RWPE2 (cell line): ENCODE measurements around the gene APC2.

ENCODE experiments used
- ATAC-seq: fragments of 200-7000 bp; cut with Tn5 transposase; 3 replicates; pipeline ENCODE4 v1.9.1; 2021; ENCODE audit warnings: low read depth
- DNase-seq: peaks from one replicate; pipeline ENCODE4 v3.0.0-alpha.2; 2020; ENCODE audit warnings: low spot score
- H3K27ac ChIP-seq: fragments of 450-650 bp; 2 replicates; pipeline ENCODE4 v1.5.1; 2017; ENCODE audit warnings: mild to moderate bottlenecking; ENCODE audit not compliant: poor library complexity, severe bottlenecking
- H3K27me3 ChIP-seq: fragments of 250-450 bp; sonication (Bioruptor Pico); 2 replicates; pipeline ENCODE4 v1.5.1; 2021; ENCODE audit warnings: mild to moderate bottlenecking, moderate library complexity; ENCODE audit not compliant: insufficient read depth, poor library complexity, severe bottlenecking
- H3K36me3 ChIP-seq: fragments of 250-450 bp; sonication (Bioruptor Pico); 2 replicates; pipeline ENCODE4 v1.5.1; 2020; ENCODE audit warnings: low read depth, mild to moderate bottlenecking, moderate library complexity
- H3K4me1 ChIP-seq: fragments of 250-450 bp; sonication (Bioruptor Pico); 2 replicates; pipeline ENCODE4 v1.5.1; 2021; ENCODE audit warnings: mild to moderate bottlenecking, moderate library complexity; ENCODE audit not compliant: insufficient read depth, poor library complexity, severe bottlenecking
- H3K4me3 ChIP-seq: fragments of 250-450 bp; sonication (Bioruptor Pico); 2 replicates; pipeline ENCODE4 v1.5.1; 2021; ENCODE audit warnings: mild to moderate bottlenecking, moderate library complexity; ENCODE audit not compliant: severe bottlenecking
- H3K9me3 ChIP-seq: fragments of 250-450 bp; sonication (Bioruptor Pico); 2 replicates; pipeline ENCODE4 v1.5.1; 2021; ENCODE audit warnings: mild to moderate bottlenecking, moderate library complexity; ENCODE audit not compliant: severe bottlenecking
- TF ChIP-seq, protein P1 (sequence below): fragments of 450-650 bp; IDR thresholded peaks from one replicate; pipeline ENCODE4 v1.5.1; 2017; ENCODE audit warnings: mild to moderate bottlenecking, moderate library complexity; ENCODE audit not compliant: poor library complexity, severe bottlenecking

Gene APC2

DNA sequence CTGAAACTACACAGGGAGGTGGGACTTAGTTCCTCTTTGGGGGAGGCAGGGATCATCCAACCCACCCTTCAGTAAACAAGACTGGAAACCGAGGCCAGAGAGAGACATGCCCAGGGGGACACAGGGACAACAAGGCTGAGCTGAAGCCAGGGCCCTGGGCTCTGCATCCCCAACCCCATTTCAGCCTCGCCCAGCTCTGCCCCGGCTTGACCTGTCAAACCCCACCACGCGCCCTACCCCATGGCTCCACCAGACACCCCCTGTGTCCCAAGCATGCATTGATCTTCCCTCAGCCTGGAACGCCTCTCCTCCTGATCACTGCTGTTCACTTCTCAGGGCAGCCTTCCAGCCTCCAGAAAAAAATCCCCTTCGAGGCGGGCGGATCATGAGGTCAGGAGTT lies 2.0 kb upstream of the APC2 start:
- Histone ChIP-seq H3K9me3 (no peaks in the 10 kb centered on the region), H3K4me1 (no peaks in the 10 kb centered on the region), H3K4me3 (no peak overlapping the region), H3K27ac (no peak overlapping the region), H3K27me3 (peaks cover 61% of the 10 kb centered on the region), H3K36me3 (no peaks in the 10 kb centered on the region; the same call in 1 of the 2 replicates)
- ATAC-seq (no peak), DNase-seq (no peak)
- TF ChIP-seq, protein P1, sequence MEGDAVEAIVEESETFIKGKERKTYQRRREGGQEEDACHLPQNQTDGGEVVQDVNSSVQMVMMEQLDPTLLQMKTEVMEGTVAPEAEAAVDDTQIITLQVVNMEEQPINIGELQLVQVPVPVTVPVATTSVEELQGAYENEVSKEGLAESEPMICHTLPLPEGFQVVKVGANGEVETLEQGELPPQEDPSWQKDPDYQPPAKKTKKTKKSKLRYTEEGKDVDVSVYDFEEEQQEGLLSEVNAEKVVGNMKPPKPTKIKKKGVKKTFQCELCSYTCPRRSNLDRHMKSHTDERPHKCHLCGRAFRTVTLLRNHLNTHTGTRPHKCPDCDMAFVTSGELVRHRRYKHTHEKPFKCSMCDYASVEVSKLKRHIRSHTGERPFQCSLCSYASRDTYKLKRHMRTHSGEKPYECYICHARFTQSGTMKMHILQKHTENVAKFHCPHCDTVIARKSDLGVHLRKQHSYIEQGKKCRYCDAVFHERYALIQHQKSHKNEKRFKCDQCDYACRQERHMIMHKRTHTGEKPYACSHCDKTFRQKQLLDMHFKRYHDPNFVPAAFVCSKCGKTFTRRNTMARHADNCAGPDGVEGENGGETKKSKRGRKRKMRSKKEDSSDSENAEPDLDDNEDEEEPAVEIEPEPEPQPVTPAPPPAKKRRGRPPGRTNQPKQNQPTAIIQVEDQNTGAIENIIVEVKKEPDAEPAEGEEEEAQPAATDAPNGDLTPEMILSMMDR, result no peak

GRCh38 chr19:1450735-1451731 lies 1.1 kb downstream of the APC2 start:
- Histone ChIP-seq H3K27ac (no peak overlapping the region), H3K36me3 (no peaks in the 10 kb centered on the region), H3K27me3 (peaks cover 75% of the 10 kb centered on the region), H3K9me3 (no peaks in the 10 kb centered on the region), H3K4me3 (no peak overlapping the region), H3K4me1 (no peaks in the 10 kb centered on the region)
- no peak for ATAC-seq
- no peak for DNase-seq
- TF ChIP-seq, protein P1, result no peak

GRCh38 chr19:1451916-1452801 lies 2.2 kb downstream of the APC2 start:
- Histone ChIP-seq H3K27me3 (peaks cover 77% of the 10 kb centered on the region), H3K4me3 (no peak overlapping the region)
- TF ChIP-seq, protein P1, result no peak

GRCh38 chr19:1452802-1453524 lies 3.0 kb downstream of the APC2 start:
- Histone ChIP-seq H3K27me3 (peaks cover 73% of the 10 kb centered on the region), H3K4me3 (no peak overlapping the region), H3K27ac (no peak overlapping the region), H3K4me1 (no peaks in the 10 kb centered on the region), H3K36me3 (no peaks in the 10 kb centered on the region), H3K9me3 (no peaks in the 10 kb centered on the region)
- TF ChIP-seq, protein P1, result no peak
- no peak for ATAC-seq
- DNase-seq, result no peak

More at GRCh38 chr19:1451916-1452801, 2.2 kb downstream of the APC2 start:
- Histone ChIP-seq H3K9me3 (no peaks in the 10 kb centered on the region), H3K4me1 (no peaks in the 10 kb centered on the region), H3K36me3 (no peaks in the 10 kb centered on the region), H3K27ac (no peak overlapping the region)
- DNase-seq, result no peak
- ATAC-seq, result no peak
